Measurements from ENCODE around the gene CTSC. TPM values are rescaled to one million over a fixed set of nuclear protein-coding genes. Genes with fewer than 3 reads are reported as not detected.

The CTSC gene
- total RNA-seq = 71.9 TPM

DNA sequence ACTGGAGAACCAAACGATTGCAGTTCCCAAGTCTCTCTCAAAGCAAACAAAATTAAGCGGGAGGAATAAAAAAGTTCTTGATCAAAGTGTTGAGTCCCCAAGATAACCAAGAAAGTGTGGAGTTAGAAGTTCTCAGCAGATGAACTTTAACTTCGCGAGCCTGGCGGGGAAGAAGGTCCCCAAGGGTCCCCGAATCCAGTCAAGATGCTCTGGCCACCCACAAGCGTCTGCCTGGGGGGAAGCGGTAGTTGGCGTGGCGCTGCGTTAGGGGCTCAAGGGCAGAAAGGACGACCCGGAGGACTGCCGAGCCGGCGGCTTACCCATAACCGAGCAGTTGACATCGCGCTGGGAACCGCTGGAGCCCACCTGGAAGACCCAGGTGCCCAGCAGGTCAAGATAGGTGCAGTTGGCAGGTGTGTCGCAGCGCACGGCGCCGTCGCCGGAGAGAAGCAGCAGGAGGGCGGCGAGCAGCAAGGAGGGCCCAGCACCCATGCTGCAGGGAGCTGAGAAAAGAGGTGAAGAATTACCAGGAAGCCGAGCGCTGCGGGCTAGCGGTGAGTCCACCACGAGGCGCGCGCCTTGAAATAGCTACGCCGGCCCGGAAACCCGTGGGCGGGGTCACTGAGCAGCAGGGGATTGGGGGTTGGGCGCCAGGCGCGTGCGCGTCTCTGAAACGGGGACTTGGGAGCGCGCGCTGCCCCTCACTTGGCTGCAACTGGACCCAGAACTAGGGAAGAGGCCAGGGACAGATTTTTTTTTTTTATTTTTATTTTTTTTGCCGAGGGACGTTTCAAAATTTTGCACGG lies at the start of gene CTSC:
Gene CTSC, minus strand, starts transcription at position 556 of the 806 bp plus-strand sequence. Its CDS starts 64 bp downstream, at position 492.
- peak; percentile 62 to 94 (median 90) for DNase-seq (ENCODE audit: low read depth in 2 of 3, low spot score in 2 of 3)

DNA sequence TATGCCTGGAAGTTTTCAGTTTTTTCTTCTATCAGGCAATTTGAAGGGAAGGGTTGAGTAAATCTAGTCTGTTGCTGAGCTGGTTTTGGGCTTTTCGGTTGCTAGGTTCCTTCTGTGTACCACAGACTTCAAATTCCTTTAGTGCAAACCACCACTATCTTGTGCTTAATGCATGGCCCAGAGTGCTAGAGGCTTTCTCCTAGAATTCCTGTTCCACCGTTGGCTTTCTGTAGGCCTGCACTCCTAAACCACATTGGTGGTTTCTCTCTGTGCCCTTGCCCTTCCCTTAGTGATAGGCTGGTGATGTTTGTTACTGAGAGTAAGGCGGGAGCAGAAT lies 47.1 kb upstream of the CTSC start:
- DNase-seq (ENCODE audit: low read depth in 2 of 3, low spot score in 2 of 3) = no peak

DNA sequence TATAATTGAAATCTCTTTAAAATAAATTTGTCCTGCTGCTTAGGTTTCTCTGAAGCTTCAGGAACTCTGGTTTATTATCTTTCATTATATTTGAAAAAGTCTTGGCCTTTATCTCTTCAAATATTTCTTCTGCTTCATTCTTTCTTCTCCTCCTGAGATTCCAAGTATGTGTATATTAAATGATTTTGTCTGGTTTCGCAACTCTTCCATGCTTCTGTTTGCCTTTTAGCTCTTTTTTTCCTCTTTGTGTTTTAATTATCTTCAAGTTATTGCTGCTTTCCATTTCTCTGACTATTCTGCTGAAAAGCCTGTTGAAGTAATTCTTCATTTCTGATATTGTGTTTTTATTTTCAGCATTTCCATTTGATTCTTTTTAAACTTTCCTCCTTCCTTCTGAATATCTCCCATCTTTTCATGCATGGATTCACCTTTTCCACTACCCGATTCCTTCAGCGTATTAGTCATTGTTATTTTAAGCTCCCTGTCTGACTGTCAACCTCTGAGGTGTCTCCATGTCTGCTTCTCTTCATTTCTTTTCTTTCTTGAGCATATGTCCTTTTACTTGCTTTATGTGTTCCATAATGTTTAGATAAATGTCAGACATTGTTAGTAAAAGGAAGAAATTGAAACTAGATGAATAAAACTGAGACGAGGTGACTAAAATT lies 46.6 kb upstream of the CTSC start:
- no peak for DNase-seq (ENCODE audit: low read depth in 2 of 3, low spot score in 2 of 3)

DNA sequence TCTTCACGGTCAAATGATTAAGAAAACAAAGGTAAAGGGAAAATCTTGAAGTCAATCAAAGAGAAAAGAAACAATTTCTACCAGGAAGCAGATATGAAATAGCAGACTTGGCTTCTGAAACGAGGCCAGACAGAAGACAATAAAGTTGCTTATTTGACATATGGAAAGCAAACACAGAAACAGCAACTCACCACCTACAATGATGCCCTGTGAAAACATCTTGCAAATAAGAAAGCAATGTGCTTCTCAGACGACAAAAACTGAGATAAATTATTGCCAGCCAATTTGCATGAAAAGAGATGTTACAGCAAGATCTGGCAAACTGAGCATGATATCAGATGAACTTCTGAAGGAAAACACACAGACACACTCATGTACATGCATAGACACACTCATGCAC lies 45.9 kb upstream of the CTSC start:
- DNase-seq (ENCODE audit: low read depth in 2 of 3, low spot score in 2 of 3) = no peak

DNA sequence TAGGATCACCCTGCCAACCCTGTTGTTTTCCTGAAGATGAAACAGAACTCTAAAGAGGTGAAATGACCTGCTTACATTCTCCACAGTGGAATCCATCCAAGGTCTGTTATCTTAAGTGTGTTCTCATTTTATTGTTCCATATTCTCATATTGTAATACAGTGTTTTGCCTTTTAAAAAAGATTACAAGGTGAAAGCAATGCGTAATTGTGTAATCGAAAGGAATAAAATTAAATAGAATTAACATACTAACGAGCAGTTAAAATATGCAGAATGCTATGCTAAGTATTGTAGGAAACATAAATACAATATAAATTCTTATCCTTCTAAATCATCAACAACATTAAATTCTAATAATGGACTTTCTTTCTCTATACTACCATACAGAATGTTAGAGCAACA lies 41.6 kb upstream of the CTSC start:
- no peak for DNase-seq (ENCODE audit: low read depth in 2 of 3, low spot score in 2 of 3)

DNA sequence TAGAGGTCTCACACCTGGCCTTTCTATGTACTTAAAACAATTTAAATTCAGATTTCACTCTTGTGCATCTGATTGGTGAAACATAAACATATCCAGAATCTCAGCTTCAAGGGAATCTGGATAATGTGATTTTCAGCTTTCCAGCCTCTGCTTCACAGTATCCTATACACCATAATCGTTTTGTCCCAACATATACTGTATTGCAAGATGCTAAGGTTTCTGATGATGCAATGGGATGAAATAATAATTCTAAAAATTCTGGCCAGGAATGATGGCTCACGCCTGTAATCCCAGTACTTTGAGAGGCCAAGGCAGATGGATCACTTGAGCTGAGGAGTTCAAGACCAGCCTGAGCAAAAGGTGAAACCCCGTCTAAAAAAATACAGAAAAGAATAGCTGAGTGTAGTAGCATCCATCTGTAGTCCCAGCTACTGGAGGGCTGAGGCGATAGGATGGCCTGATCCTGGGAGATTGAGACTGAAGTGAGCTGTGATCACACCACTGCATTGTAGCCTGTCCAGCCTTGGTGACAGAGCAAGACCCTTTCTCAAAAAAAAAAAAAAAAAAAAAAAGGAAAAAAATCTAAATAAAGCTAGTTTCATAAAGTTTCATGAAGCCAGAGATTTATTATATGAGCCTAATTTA lies 41.0 kb upstream of the CTSC start:
- no peak for DNase-seq (ENCODE audit: low read depth in 2 of 3, low spot score in 2 of 3)

DNA sequence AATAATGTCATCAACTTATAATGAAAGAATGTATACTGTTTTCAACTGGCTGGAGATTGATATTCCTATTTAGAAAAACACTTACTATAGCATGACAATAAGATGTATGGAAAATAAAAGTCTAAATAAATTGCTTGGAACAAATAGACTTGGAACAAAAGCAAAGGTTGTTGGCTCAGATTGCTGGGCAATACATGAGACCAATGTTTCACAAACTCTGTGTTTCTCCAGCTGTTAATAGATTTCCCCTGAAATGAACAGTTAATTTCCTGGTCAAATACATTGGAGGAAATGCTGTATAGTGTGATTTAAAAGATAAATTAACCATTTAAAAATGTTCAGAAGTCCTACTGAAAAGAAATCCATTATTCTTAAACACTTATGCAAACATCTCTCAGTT lies 40.1 kb upstream of the CTSC start:
- DNase-seq (ENCODE audit: low read depth in 2 of 3, low spot score in 2 of 3) = no peak

DNA sequence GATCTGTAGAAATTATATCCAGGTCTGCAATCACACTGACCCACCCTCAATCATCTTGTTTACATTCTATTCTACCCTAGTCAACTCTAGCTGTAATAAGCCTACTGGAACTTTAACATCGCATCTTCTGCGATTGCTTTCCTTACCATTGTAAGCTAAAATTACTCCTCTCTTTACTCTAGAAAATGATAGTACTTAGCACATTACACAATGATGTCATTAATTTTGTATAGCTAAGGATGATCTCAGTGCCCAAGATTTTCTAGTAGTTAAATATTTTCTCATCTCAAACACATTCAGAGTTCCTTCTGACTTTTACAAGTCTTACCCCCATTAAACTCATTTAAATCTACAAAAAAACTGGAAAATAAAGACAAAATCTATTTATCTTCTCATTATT lies 39.6 kb upstream of the CTSC start:
- no peak for DNase-seq (ENCODE audit: low read depth in 2 of 3, low spot score in 2 of 3)

DNA sequence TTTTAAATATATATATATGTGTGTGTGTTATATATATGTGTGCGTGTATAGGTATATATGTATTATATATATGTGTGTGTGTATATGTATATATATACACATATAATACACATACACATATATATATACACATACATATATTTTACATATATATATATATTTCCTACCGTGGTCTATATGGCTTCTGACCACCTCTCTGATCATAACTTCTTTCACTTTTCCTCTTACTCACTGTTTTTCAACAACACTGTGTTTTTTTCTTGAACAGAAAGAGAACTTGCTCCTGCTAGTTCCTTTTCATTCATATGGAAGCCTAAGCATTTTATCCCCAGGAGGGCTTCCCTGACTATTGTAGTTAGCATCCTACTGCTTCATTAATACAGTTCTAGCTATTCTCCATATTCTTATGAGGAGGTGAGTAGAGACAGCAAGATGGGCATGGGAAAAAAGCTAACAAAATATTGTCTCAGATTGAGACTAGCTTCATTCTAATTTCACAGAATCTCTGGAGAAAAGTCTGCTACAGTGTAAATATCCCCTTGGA lies 38.5 kb upstream of the CTSC start:
- no peak for DNase-seq (ENCODE audit: low read depth in 2 of 3, low spot score in 2 of 3)

DNA sequence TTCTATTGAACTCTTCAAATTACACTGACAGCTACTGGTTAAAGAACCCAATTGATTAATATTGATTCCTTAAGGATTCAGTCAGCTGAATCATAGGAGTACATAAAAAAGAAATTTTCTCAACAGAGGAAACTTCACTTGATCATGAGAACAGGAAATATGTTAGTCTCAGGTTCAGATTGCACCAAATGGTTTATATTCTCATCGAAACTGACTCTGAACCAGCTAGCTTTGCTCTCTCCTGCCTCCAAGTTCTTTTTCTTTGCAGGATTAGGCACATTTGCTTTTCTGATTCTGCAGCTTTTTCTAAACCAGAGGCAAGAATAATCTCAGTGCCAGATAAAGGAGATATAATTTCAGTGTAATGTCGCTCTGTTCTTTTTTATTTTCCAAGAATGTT lies 33.2 kb upstream of the CTSC start:
- no peak for DNase-seq (ENCODE audit: low read depth in 2 of 3, low spot score in 2 of 3)

DNA sequence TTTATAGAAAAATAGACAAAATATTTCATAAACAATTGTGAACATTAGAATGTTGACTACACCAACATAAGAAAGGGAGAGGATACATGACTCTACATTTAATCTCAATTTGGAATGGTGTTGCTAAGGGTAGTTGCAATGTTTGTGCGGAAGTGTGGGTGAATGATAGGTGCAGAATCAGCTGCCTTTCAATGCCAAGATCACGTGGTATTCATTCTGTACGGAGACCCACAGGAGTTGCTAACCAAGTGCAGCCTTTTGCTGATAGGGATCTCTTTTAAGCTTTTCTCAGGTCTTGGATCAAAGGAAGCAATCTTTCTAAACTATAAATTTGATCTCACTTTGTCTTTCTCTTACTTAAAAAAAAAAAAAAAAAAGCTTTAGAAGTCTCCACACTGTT lies 29.8 kb upstream of the CTSC start:
- no peak for DNase-seq (ENCODE audit: low read depth in 2 of 3, low spot score in 2 of 3)

DNA sequence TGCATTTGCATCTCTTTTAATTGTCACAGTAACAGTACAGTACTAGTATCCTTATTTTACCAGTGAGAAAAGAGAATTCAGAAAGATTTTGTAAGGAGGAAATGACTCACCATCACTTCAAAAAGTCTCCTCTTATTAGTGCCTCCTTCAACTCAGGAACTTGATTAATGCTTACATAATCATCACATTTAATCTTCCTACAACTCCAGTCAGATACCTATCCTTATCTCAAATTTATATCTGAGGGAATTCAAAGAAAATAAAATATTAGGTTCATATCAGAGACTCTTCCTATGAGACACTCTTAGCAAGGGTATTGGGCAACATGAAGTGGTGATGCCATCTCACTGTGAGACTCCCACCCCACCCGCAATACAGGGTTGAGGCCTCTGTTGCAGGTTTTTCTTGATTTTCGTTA lies 26.1 kb upstream of the CTSC start:
- DNase-seq (ENCODE audit: low read depth in 2 of 3, low spot score in 2 of 3) = peak in 1 of 3 donors; percentile 29

DNA sequence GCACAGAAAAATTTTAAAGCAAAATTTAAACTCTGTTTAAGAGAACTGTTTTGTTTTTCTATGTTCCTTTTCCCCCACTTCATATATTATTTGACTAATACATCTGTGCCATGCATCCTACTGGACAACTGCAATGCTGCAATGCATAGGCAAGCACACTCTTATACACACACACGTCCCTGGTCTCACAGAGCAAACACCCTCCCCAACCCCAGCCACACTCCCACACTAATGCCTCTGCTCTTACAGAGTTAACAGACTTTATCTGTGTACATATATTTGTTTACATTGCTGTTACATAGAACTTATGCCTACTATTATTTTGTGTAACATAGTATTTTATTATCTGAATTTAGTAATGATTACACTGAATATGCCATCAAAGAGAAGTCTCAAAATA lies 25.5 kb upstream of the CTSC start:
- DNase-seq (ENCODE audit: low read depth in 2 of 3, low spot score in 2 of 3) = no peak

DNA sequence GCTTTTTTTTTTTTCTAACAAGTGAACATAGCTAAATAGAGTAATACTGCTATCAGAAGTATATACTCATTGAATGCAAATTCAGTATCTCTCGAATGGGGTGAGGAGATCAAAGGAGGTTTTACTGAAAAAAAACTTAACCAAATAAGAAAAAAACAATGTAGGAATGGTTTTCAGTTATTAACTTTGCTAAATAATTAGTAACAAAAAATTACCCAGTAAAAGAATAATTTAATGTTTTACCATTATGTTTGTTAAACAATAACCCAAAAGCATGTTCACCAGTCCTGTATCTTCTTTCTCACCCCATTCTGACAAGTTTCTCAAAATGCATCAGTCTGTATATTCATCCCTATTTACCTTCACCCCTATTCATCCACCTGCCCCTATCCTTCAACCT lies 22.6 kb upstream of the CTSC start:
- DNase-seq (ENCODE audit: low read depth in 2 of 3, low spot score in 2 of 3) = no peak

DNA sequence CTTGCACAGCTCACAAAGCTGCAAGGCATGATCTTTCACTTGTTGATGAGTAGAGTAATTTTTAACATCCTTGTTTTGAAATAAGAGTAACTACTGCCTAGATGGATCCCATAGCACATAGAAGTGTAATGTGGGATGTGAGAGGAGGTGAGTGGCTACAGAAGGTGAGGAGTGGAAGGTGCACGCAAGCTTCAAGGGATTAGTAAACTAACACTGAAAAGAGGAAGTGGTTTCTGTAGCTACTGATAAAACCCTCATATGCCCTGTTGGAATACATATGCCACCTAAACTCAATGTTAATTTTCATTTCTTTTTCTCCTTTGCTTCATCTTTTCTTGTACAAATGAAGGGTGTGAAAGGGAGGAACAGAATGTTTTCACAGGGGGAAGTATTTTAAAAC lies 22.0 kb upstream of the CTSC start:
- peak in 1 of 3 donors; percentile 59 for DNase-seq (ENCODE audit: low read depth in 2 of 3, low spot score in 2 of 3)

DNA sequence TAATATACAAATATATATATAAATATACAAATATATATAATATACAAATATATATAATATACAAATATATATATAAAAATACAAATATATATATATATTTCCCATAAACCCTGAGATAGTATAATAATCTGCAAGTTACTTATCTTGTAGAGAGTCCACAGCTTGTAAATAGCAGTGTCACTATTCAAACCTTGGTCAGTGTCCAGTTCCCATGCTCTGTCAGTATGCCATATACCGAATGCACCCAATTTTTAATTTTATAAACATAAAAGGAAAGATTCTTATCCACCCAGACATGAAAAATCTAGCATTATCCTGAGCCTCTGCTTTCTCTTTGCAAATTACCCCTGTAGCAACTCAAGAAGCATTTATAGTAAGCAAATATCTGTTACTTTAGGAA lies 21.6 kb upstream of the CTSC start:
- no peak for DNase-seq (ENCODE audit: low read depth in 2 of 3, low spot score in 2 of 3)

DNA sequence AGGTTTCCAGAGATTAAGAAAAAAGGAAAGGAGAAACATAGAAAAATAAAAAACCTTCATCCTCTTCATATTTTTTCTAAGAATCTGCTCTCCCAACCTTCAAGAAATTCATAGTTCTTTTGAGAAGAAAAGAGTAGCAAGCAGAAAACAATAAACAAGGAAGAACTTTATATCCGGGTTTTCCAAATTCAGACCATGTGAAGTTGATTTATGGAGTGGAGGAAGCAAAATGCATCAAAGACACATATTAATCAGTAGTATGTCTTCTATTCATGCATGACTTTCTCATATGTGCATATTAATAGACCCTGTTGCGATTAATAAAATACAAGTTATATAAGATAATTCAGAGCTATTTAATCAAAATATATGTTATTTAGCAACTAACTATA lies 20.5 kb upstream of the CTSC start:
- DNase-seq (ENCODE audit: low read depth in 2 of 3, low spot score in 2 of 3) = no peak

DNA sequence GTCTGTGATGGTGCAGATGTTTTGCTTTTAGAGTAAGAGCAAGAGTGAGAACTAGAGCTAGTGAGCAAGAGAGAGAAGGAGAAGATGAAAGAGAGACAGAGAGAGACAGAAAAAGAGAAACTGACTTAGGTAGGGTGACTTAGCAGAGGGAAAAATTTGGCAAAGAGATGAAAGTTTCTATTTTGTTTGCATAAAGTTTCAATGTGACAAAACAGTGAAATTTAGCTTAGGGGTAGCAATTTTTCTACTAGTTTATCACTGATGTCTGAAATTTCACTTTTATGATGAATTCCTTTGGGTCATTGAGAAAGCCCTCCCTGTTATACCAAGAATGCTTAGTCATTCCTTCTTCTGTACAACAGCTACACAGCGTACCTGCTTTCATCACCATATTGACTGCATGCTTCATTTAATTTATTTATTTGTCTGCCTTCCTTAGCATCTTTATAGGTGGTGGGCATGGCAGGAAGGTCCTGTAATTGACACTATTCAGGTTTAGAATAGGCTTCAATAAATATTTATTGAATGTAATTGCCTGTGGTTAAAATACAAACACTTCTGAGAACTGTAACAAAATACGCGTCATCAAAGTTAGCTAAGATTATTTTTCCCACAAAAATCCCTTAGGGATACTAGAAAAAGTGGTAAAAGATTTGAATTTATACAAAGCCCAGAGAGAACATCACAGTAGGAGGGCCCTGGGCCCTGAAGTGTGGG lies 19.9 kb upstream of the CTSC start:
- peak in 1 of 3 donors; percentile 20 for DNase-seq (ENCODE audit: low read depth in 2 of 3, low spot score in 2 of 3)

DNA sequence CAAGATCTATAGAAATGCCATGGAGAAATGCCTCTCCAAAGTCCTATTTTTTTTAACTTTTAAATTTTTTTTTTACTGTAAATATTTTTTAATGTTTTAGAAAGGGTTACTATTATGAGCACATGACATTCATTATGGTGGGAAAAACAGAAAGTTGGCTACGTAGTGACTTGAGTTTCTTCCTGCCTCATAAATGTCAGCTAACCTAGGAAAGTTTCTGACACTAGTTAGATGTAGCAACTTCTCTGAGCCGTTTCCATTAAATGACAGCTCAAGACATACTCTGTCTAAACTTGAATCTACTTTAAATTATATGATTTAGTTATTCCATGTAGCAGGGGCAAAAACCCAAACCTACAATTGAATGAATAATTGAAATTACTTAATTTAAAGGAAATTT lies 18.4 kb upstream of the CTSC start:
- no peak for DNase-seq (ENCODE audit: low read depth in 2 of 3, low spot score in 2 of 3)

DNA sequence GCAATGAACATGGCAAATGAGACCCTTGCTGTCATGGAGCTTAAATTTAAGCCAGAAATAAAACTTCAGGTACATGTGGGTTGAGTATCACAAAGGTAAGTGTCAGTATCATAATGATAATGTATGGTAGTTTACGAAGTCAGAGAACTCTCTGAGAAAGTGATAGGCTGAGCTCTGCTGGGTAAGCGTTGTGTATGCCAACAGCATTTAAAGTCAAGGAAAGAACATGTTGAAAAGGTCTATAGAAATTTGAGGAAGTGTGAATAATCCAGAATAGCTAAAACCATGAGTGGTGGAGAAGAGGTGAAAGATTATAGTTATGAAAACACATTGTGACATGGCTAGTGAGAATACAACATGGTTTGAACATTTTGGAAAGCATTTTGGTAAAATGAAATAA lies 17.4 kb upstream of the CTSC start:
- DNase-seq (ENCODE audit: low read depth in 2 of 3, low spot score in 2 of 3) = no peak

DNA sequence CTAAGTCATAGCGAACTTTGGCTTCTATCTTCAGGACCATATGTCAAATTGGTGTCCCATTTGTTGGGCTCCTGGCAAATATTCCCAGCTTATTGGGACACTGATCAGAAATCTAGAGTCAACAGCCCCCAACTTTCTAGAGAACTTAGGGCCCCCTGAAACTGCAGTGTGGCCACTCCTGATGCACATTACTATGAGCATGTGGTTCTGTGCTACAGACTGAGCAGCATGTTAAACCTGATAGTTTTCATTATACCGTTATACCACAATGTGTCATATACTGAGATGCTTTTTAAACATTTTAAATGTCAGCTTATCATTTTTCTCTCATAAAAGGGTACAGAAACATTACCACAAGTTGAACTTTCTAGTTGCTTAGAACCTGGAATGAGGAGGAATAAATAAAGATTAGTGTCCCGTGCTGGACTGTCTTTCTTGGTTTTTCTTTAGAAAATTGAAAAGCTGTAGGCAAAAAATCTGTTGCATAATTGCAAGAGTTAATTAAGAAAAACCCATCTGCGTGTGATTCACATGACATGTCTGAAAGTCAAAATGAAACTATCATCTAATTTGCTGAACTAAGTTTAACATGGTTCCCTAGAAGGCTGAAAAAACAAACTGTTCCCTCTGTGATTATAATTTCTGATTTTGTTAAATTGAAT lies 16.4 kb upstream of the CTSC start:
- DNase-seq (ENCODE audit: low read depth in 2 of 3, low spot score in 2 of 3) = no peak
